HUES6 (cell line): ENCODE data around the gene BORCS5.

ENCODE experiments used
- H3K27ac ChIP-seq: 2 replicates; pipeline ENCODE4 v1.7.0; 2013; ENCODE audit warnings: low read depth, mild to moderate bottlenecking, low read length, inconsistent platforms
- H3K27me3 ChIP-seq: 2 replicates; pipeline ENCODE4 v1.6.1; 2013; ENCODE audit warnings: low read length; ENCODE audit not compliant: control insufficient read depth, insufficient read depth
- H3K36me3 ChIP-seq: 2 replicates; pipeline ENCODE4 v1.6.1; 2013; ENCODE audit warnings: low read length; ENCODE audit not compliant: control insufficient read depth, insufficient read depth
- H3K4me1 ChIP-seq: 2 replicates; pipeline ENCODE4 v1.6.1; 2013; ENCODE audit warnings: low read length; ENCODE audit not compliant: control insufficient read depth, insufficient read depth
- H3K4me3 ChIP-seq: 2 replicates; pipeline ENCODE4 v1.5.1; 2013; ENCODE audit warnings: low read depth, low read length
- H3K9ac ChIP-seq: one replicate; pipeline ENCODE4 v1.6.1; 2013; ENCODE audit warnings: mild to moderate bottlenecking, low read length
- H3K9me3 ChIP-seq: 2 replicates; pipeline ENCODE4 v1.6.1; 2013; ENCODE audit warnings: low read depth, low read length; ENCODE audit not compliant: control insufficient read depth, insufficient read depth

Gene BORCS5

DNA sequence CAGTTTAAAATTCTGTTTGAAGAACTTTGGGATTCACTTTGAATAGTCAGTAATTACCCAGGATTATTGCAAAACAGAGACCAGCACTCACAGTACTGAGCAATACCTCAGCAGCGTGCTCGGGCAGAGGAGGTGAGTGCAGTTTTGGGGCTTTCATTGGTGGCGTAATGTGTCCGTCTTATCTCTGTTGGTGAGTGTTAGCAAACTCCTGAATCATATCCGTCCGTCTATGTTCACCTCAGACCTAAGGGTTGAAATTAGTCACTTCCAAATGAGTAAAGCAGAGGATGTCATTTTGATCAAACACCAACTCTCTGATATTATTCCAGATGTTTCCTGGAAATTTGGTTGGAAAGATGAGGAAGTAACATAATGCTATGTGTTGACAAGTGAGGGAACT, 82.8 kb downstream of the BORCS5 start:
- Histone ChIP-seq H3K9ac (no peak overlapping the region), H3K27me3 (no peaks in the 10 kb centered on the region), H3K27ac (no peak overlapping the region), H3K4me1 (no peaks in the 10 kb centered on the region), H3K4me3 (no peak overlapping the region), H3K9me3 (no peaks in the 10 kb centered on the region), H3K36me3 (peaks cover 5% of the 10 kb centered on the region)

DNA sequence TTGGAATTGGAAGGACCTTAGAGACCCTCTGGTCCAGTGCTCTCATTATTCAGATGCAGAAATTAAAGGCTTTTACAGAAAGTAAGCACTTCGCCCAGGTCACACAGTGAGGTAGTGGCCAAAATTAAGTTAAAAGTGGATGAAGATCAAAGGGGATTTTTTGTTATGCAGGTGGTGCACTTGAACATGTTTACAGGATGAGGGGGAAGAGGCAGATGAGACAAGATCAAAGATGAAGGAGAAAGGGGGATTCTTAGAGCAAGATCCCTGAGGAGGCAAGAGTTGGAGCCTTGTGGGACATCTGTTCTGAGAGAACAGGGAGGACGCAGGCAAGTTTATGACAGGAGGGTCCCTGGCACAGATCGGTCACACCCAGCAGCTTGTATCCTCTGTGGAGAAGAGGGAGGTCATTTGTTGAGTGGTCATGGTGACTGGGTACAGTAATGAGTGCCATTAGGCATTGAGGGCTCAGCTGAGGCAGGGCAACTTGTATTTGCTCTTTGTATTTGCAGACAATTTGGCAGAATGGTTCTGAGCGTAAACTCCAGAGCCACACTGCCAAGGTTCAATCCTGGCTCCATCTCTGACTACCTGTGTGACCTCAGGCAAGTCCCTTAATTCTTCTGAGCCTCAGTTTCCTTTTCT, 84.0 kb downstream of the BORCS5 start:
- H3K4me3 ChIP-seq, result no peak overlapping the region
- no peaks in the 10 kb centered on the region for H3K4me1 ChIP-seq
- no peak overlapping the region for H3K27ac ChIP-seq
- H3K27me3 ChIP-seq, result no peaks in the 10 kb centered on the region
- H3K9ac ChIP-seq, result no peak overlapping the region
- no peaks in the 10 kb centered on the region for H3K9me3 ChIP-seq
- H3K36me3 ChIP-seq, result peaks cover 5% of the 10 kb centered on the region

DNA sequence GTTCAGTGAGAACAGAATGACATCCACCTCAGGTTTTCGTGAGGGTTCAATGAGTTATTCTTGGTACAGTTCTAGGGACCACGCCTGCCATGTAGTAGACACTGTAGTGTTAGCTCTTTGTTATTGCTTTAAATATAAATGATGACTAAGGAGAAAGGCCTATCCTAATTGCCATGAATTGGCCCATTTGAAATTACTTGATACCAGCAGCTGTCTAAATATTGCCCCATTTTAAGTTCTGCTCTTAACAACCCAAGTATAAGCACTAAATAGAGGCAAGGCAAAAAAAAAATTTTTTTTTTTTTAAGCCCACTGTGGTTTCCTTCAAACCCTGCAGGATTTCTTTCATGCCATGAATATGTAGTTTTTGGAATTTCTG, 84.5 kb downstream of the BORCS5 start:
- H3K27ac ChIP-seq, result no peak overlapping the region
- H3K4me3 ChIP-seq, result no peak overlapping the region

DNA sequence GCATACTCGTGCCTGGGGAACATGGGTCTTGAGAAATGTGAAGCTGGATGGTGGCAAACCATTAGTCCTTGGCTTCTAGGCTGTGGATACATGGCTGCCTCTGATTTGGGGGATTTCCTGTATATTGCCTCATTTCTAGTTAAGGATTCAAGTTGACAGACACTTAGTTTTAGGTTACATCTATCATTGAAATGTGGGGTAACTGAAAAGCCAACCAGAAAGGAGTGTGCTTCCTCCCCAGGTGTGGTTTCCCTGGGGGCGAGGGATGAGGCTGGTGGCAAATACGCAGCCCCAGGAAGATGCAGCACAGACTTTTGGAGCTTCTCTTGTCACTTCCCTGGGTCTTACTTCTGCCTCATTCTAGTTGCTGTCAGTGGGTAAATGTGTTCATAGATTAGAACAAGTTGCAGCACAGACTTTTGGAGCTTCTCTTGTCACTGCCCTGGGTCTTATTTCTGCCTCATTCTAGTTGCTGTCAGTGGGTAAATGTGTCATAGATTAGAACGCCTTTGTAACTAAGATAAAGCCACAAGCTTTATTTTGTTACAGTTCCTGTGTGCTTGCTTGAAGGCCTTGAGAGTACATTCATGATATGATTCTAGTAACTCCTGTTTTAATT, 85.1 kb downstream of the BORCS5 start:
- Histone ChIP-seq H3K4me3 (no peak overlapping the region), H3K27ac (no peak overlapping the region), H3K27me3 (no peaks in the 10 kb centered on the region), H3K36me3 (no peaks in the 10 kb centered on the region; the same call in 1 of the 2 replicates), H3K9me3 (no peaks in the 10 kb centered on the region), H3K4me1 (peaks cover 8% of the 10 kb centered on the region), H3K9ac (no peak overlapping the region)

More for the DNA sequence above, 84.5 kb downstream of the BORCS5 start:
- Histone ChIP-seq H3K9me3 (no peaks in the 10 kb centered on the region), H3K36me3 (peaks cover 5% of the 10 kb centered on the region), H3K27me3 (no peaks in the 10 kb centered on the region), H3K9ac (no peak overlapping the region), H3K4me1 (peaks cover 2% of the 10 kb centered on the region)

DNA sequence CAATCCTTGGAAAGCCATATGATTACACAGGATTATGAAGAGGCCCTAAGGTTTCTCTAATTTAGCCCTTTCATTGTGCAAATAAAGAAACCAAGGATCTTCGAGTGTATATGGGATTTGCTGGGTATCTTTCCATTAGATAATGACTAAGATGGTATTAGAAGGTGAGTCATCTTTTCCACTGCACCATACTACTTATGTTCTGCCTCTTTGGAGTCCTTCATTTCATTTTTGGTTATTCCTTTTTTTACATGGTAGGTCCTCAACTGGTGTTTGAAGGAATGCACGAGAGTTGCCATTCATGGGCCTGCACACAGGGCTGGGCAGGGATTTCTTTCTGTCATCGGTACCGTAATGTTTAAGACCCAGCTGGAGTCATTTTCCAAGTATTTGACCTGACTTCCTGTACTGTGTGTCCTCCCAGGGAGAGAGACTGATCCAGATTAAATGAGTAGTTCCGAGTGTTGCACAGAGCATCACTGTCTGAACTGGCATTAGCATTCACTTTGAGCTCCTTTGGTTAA, 85.7 kb downstream of the BORCS5 start:
- no peak overlapping the region for H3K27ac ChIP-seq

DNA sequence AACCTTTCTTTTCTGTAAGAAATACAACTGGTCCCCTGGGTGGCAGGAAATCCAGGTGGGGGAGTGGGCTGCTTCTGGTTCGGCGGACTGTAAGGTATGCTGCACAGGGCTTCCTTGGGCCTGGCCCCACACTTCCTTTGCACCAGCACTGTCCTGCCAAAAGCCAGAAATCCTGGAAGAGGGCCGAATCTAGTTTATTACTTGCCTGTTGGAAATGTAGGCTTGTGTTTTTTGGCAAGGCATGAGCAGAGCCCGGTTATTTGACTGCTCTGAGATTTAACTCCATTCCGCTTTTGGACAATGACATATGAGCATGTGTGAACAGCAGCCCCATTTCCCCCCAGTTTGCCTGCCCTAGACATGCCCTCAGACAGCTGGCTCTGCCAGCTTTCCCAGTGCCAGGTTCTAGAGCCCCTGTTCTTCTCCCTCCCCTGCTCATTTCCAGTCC, 86.6 kb downstream of the BORCS5 start:
- Histone ChIP-seq H3K27me3 (no peaks in the 10 kb centered on the region), H3K9me3 (no peaks in the 10 kb centered on the region), H3K36me3 (no peaks in the 10 kb centered on the region), H3K4me1 (peaks cover 14% of the 10 kb centered on the region), H3K27ac (no peak overlapping the region), H3K9ac (no peak overlapping the region), H3K4me3 (no peak overlapping the region)

More for the DNA sequence above, 85.7 kb downstream of the BORCS5 start:
- no peaks in the 10 kb centered on the region for H3K9me3 ChIP-seq
- no peaks in the 10 kb centered on the region for H3K27me3 ChIP-seq
- H3K4me3 ChIP-seq, result no peak overlapping the region
- H3K4me1 ChIP-seq, result peaks cover 13% of the 10 kb centered on the region
- H3K9ac ChIP-seq, result no peak overlapping the region
- H3K36me3 ChIP-seq, result no peaks in the 10 kb centered on the region

DNA sequence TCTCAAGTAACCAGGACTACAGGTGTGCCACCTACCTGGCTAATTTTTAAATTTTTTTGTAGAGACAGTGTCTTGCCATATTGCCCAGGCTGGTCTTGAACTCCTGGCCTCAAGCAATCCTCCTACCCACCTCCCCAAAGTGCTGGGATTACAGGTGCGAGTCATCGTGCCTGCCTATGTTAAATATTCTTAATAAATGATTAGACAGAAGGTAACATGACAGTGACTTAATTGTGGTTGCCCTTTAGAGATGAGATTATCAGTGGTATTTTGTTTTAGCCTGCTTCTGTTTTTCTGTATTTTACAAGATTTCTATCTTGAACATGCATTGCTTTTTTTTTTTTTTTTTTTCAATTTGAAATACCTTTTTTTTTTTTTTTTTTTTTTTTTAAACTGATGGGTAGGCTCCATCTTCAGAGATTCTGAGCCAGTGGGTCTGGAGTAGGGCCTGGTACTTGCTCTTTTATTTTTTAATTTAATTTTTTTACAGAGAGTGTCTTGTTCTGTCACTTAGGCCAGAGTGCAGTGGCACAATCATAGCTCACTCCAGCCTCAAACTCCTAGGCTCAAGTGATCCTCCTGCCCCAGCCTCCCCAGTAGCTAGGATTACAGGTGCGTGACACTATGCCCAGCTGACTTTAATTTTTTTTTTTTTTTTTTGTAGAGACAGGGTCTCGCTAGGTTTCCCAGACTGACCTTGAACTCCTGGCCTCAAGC, 88.4 kb downstream of the BORCS5 start:
- no peak overlapping the region for H3K9ac ChIP-seq
- H3K4me1 ChIP-seq, result peaks cover 26% of the 10 kb centered on the region
- H3K36me3 ChIP-seq, result no peaks in the 10 kb centered on the region
- no peak overlapping the region for H3K27ac ChIP-seq
- no peaks in the 10 kb centered on the region for H3K27me3 ChIP-seq
- H3K4me3 ChIP-seq, result no peak overlapping the region
- no peaks in the 10 kb centered on the region for H3K9me3 ChIP-seq

DNA sequence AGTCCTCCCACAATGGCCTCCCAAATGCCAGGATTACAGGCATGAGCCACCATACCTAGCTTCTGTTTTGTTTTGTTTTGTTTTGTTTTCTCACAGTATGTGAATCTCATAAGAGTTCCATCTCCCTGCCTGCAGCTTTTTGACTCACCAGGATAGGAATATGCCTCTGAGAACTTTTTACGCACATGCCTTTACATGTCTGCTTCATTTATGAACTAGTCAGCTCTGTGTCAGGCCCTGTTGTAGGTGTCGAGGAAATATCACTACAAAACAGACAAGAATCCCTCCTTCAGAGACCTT, 89.0 kb downstream of the BORCS5 start:
- H3K4me3 ChIP-seq, result no peak overlapping the region
- no peak overlapping the region for H3K9ac ChIP-seq
- no peak overlapping the region for H3K27ac ChIP-seq
- H3K36me3 ChIP-seq, result no peaks in the 10 kb centered on the region
- H3K4me1 ChIP-seq, result peaks cover 26% of the 10 kb centered on the region
- H3K9me3 ChIP-seq, result no peaks in the 10 kb centered on the region
- no peaks in the 10 kb centered on the region for H3K27me3 ChIP-seq

DNA sequence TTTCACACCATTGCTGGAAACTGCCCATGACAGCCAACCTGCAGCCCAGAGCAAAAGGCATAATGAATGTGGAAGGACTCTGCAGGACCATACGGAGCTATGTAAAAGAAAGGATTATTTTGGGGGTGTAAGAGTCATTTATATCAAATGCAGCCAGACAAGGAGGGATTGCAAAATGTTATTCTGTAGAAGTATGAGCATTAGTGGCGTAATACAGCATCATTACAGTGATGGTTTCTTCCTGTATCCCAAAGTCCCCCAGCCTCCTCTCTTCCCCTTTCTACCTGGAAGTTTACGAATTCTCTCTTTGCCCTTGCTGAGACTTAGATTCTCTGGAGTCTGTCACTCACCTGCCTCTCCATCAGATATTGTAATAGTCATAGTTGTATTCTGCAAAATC, 89.9 kb downstream of the BORCS5 start:
- no peak overlapping the region for H3K4me3 ChIP-seq
- H3K9me3 ChIP-seq, result no peaks in the 10 kb centered on the region
- H3K9ac ChIP-seq, result no peak overlapping the region
- no peak overlapping the region for H3K27ac ChIP-seq
- no peaks in the 10 kb centered on the region for H3K27me3 ChIP-seq
- peaks cover 26% of the 10 kb centered on the region for H3K4me1 ChIP-seq
- no peaks in the 10 kb centered on the region for H3K36me3 ChIP-seq

DNA sequence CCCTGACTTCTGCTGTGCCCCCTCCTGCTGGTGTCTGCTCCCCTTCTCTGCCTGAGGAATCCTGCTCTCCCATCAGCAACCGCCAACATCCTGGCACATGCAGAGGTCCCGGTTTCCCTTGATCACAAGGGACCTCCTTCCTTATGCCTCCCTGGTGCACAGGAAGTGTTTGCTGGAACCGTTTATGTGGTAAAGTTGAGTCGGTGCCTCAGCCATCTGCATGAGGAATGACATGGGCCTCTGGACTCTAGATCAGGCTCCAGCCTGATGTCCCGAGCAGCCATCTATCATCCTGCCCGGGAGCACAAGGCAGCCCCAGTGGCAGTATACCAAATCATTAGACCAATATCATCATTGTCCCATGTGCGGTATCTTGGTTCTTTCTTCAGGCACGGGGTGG, 90.4 kb downstream of the BORCS5 start:
- Histone ChIP-seq H3K27me3 (no peaks in the 10 kb centered on the region), H3K4me3 (no peak overlapping the region), H3K9me3 (no peaks in the 10 kb centered on the region), H3K27ac (no peak overlapping the region), H3K4me1 (peaks cover 26% of the 10 kb centered on the region), H3K36me3 (no peaks in the 10 kb centered on the region), H3K9ac (no peak overlapping the region)

DNA sequence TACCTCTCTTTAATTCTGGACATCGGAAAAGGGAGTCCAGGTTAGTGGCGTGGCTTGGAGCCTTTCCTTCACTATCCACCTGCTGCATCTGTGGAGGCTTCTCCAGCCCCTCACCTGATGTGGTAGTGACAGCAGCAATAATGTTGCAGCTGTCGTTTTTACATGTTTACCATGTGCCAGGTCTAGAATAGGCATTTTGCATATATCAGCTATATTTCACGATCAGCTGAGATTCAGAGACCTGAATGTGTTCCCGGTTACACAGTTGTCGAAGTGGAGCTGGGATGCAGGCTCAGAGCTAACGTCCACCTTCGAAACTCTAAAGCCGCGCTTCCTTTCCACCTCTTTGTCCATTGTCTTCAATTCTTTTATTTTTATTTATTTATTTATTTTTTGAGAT, 91.0 kb downstream of the BORCS5 start:
- H3K27ac ChIP-seq, result no peak overlapping the region
- no peaks in the 10 kb centered on the region for H3K36me3 ChIP-seq
- H3K27me3 ChIP-seq, result no peaks in the 10 kb centered on the region
- no peaks in the 10 kb centered on the region for H3K9me3 ChIP-seq
- H3K4me3 ChIP-seq, result no peak overlapping the region
- no peak overlapping the region for H3K9ac ChIP-seq
- H3K4me1 ChIP-seq, result peaks cover 26% of the 10 kb centered on the region
